H1 (cell line): ENCODE measurements around the gene SPAG17. TPM values are rescaled to one million over a fixed set of nuclear protein-coding genes. Genes with fewer than 3 reads are reported as not detected.

ENCODE experiments used
- CTCF ChIA-PET: fragments of 300-600 bp; sonication (Branson Sonifier 250); formaldehyde crosslinking; loops from one replicate; lab custom pipeline; 2021; ENCODE audit not compliant: partially characterized antibody; lab: Charles Lee
- POLR2A ChIA-PET: fragments of 300-600 bp; sonication (Branson Sonifier 250); formaldehyde crosslinking; loops from one replicate; lab custom pipeline; 2021; ENCODE audit warnings: inconsistent platforms; ENCODE audit not compliant: partially characterized antibody; lab: Charles Lee
- DNase-seq, 2 experiments: peaks; one replicate each; pipeline versions ENCODE4 v3.0.0 to v3.0.0-alpha.2; 2010 to 2022; ENCODE audit warnings: low spot score in 2 of 2, low read depth in 1 of 2, mixed read lengths in 1 of 2
- FAIRE-seq: peaks from 2 replicates; lab custom pipeline; 2011; peaks lifted over from hg19 to GRCh38; lab: Jason Lieb, UNC
- H2AFZ ChIP-seq: 2 replicates; pipeline ENCODE4 v1.8.1; 2012; ENCODE audit warnings: low read length, inconsistent platforms
- H2AK5ac ChIP-seq: 2 replicates; pipeline ENCODE4 v1.6.1; 2013; ENCODE audit warnings: low read depth, low read length
- H2BK120ac ChIP-seq: replicated peaks from 2 replicates; pipeline ENCODE3; 2013; ENCODE audit warnings: low read depth, low read length, inconsistent platforms
- H2BK12ac ChIP-seq: 2 replicates; pipeline ENCODE4 v1.6.1; 2013; ENCODE audit warnings: low read depth, low read length
- H2BK15ac ChIP-seq: 2 replicates; pipeline ENCODE4 v1.6.1; 2013; ENCODE audit warnings: low read length
- H2BK20ac ChIP-seq: 2 replicates; pipeline ENCODE4 v1.6.1; 2013; ENCODE audit warnings: low read length
- H2BK5ac ChIP-seq: 2 replicates; pipeline ENCODE4 v1.6.1; 2013; ENCODE audit warnings: low read depth, low read length
- H3K14ac ChIP-seq: 2 replicates; pipeline ENCODE4 v1.6.1; 2013; ENCODE audit warnings: inconsistent platforms; ENCODE audit not compliant: insufficient read length
- H3K18ac ChIP-seq: 2 replicates; pipeline ENCODE4 v1.6.1; 2013; ENCODE audit warnings: low read length; ENCODE audit errors: extremely low read depth
- H3K23ac ChIP-seq: 2 replicates; pipeline ENCODE4 v1.6.1; 2013; ENCODE audit warnings: inconsistent platforms; ENCODE audit not compliant: insufficient read length
- H3K23me2 ChIP-seq: 2 replicates; pipeline ENCODE4 v1.6.1; 2013; ENCODE audit warnings: low read depth, low read length
- H3K27ac ChIP-seq: 2 replicates; pipeline ENCODE4 v1.6.1; 2011; ENCODE audit warnings: low read depth, low read length, inconsistent platforms
- H3K27me3 ChIP-seq, 4 experiments: replicated peaks in 1 of 4; 1 replicate in 1 of 4; 2 replicates in 3 of 4; pipeline versions ENCODE4 v1.6.1 to v1.8.1; 2011 to 2013; ENCODE audit warnings: low read length in 3 of 4, mild to moderate bottlenecking in 3 of 4, inconsistent platforms in 2 of 4, mixed read lengths in 2 of 4, moderate library complexity in 1 of 4; ENCODE audit not compliant: control insufficient read depth in 3 of 4, insufficient read depth in 3 of 4; ENCODE audit errors: extremely low read depth in 1 of 4
- H3K36me3 ChIP-seq, 4 experiments: 2 replicates each; pipeline versions ENCODE4 v1.6.1 to v1.8.1; 2011 to 2013; ENCODE audit warnings: mild to moderate bottlenecking in 4 of 4, low read length in 3 of 4, moderate library complexity in 2 of 4, control low read depth in 1 of 4, inconsistent platforms in 1 of 4; ENCODE audit not compliant: insufficient read depth in 4 of 4, control insufficient read depth in 2 of 4
- H3K4ac ChIP-seq: replicated peaks from 2 replicates; pipeline ENCODE3; 2013; ENCODE audit warnings: low read length, low read depth, mixed read lengths, inconsistent platforms; ENCODE audit not compliant: insufficient read length
- H3K4me1 ChIP-seq, 4 experiments: replicated peaks in 1 of 4; 1 replicate in 1 of 4; 2 replicates in 3 of 4; pipeline versions ENCODE4 v1.6.1 to v1.8.1; 2011 to 2013; ENCODE audit warnings: low read length in 3 of 4, inconsistent platforms in 2 of 4, mixed read lengths in 1 of 4; ENCODE audit not compliant: insufficient read depth in 4 of 4, control insufficient read depth in 3 of 4
- H3K4me2 ChIP-seq, 2 experiments: 2 replicates each; pipeline versions ENCODE4 v1.6.1 to v1.8.1; 2011 to 2013; ENCODE audit warnings: low read depth in 2 of 2, low read length in 2 of 2, control low read depth in 1 of 2, inconsistent platforms in 1 of 2, mild to moderate bottlenecking in 1 of 2; ENCODE audit not compliant: insufficient read depth in 1 of 2
- H3K4me3 ChIP-seq, 4 experiments: fragments of 200-600, 300-600 bp in 1 of 4; sonication (generic), shearing (Covaris generic), sonication (Bioruptor Twin) in 1 of 4; 2 replicates each; pipeline versions ENCODE4 v1.5.1 to v1.8.1; 2011 to 2016; ENCODE audit warnings: low read length in 4 of 4, low read depth in 3 of 4, control low read depth in 2 of 4, inconsistent platforms in 2 of 4, mild to moderate bottlenecking in 2 of 4, mixed read lengths in 1 of 4, moderate library complexity in 1 of 4; ENCODE audit not compliant: insufficient read depth in 2 of 4; ENCODE audit errors: extremely low read depth in 1 of 4
- H3K56ac ChIP-seq: replicated peaks from 2 replicates; pipeline ENCODE3; 2013; ENCODE audit warnings: low read depth, mild to moderate bottlenecking, mixed read lengths, low read length, inconsistent platforms; ENCODE audit not compliant: insufficient read length
- H3K79me1 ChIP-seq: 2 replicates; pipeline ENCODE4 v1.6.1; 2013; ENCODE audit warnings: low read depth, low read length, control low read depth
- H3K79me2 ChIP-seq, 2 experiments: 2 replicates each; pipeline versions ENCODE4 v1.6.1 to v1.8.1; 2012 to 2013; ENCODE audit warnings: low read length in 2 of 2, mild to moderate bottlenecking in 2 of 2, inconsistent platforms in 1 of 2; ENCODE audit not compliant: insufficient read depth in 2 of 2, control insufficient read depth in 1 of 2
- H3K9ac ChIP-seq, 4 experiments: replicated peaks in 1 of 4; 1 replicate in 1 of 4; 2 replicates in 3 of 4; pipeline versions ENCODE4 v1.6.1 to v1.8.1; 2011 to 2013; ENCODE audit warnings: low read depth in 3 of 4, low read length in 3 of 4, control low read depth in 2 of 4, mild to moderate bottlenecking in 2 of 4, moderate library complexity in 2 of 4, inconsistent platforms in 1 of 4; ENCODE audit errors: extremely low read depth in 1 of 4
- H3K9me3 ChIP-seq, 2 experiments: 2 replicates each; pipeline versions ENCODE4 v1.6.1 to v1.8.1; 2012 to 2013; ENCODE audit warnings: mild to moderate bottlenecking in 2 of 2, moderate library complexity in 2 of 2, control low read depth in 1 of 2, inconsistent platforms in 1 of 2, low read depth in 1 of 2, low read length in 1 of 2, mixed read lengths in 1 of 2; ENCODE audit not compliant: insufficient read depth in 2 of 2
- H4K20me1 ChIP-seq, 2 experiments: replicated peaks in 1 of 2; 2 replicates each; pipeline versions ENCODE3 to v1.8.1; 2011 to 2013; ENCODE audit warnings: inconsistent platforms in 2 of 2, low read length in 2 of 2, mild to moderate bottlenecking in 1 of 2; ENCODE audit not compliant: insufficient read depth in 2 of 2, control insufficient read depth in 1 of 2
- H4K5ac ChIP-seq: 2 replicates; pipeline ENCODE4 v1.6.1; 2013; ENCODE audit warnings: low read length, low read depth, mixed read lengths, inconsistent platforms; ENCODE audit not compliant: insufficient read length
- H4K8ac ChIP-seq: 2 replicates; pipeline ENCODE4 v1.8.0; 2013; ENCODE audit warnings: mild to moderate bottlenecking, moderate library complexity, low read length, inconsistent platforms; ENCODE audit not compliant: insufficient read depth; ENCODE audit errors: extremely low read depth
- H4K91ac ChIP-seq: replicated peaks from 2 replicates; pipeline ENCODE3; 2013; ENCODE audit warnings: low read length, mixed read lengths, inconsistent platforms; ENCODE audit not compliant: insufficient read length
- CREB1 ChIP-seq: IDR thresholded peaks from 2 replicates; pipeline ENCODE4 v1.6.1; 2012; ENCODE audit warnings: inconsistent platforms
- NRF1 ChIP-seq: IDR thresholded peaks from 2 replicates; pipeline ENCODE4 v1.6.1; 2011; ENCODE audit warnings: mild to moderate bottlenecking, low read depth, low read length, improper control_type of control experiment
- RAD21 ChIP-seq, 2 experiments: IDR thresholded peaks in 1 of 2; conservative IDR thresholded peaks in 1 of 2; 2 replicates each; pipeline ENCODE4 v1.6.1; 2011; ENCODE audit warnings: low read depth in 2 of 2, low read length in 2 of 2, improper control_type of control experiment in 1 of 2, inconsistent platforms in 1 of 2, mild to moderate bottlenecking in 1 of 2, moderate library complexity in 1 of 2
- polyA plus RNA-seq, 7 experiments: library from polyadenylated mRNA; depleted of rRNA in 3 of 7; stranded (reverse) in 5 of 7; unstranded in 2 of 7; fragments of >200 nt in 5 of 7; fragments of 200-250 nt in 2 of 7; gene quantifications; 1 replicate in 5 of 7; 2 replicates in 1 of 7; 4 replicates in 1 of 7; pipeline versions ENCODE4 v1.2.1 to v1.2.3, GENCODE V29; 2011 to 2013; ENCODE audit warnings: missing spikeins in 2 of 7, mixed read lengths in 2 of 7
- total RNA-seq: library from RNA; stranded (reverse); fragmentation: NEBNext Ultra II Directional; extraction: Animal tissue kit (Norgen Biotek cat#: 25700); gene quantifications from 2 replicates; pipeline ENCODE4 v1.2.1, GENCODE V29; 2021

The SPAG17 gene
- total and polyA plus RNA-seq, 2 of the 8 experiments (the other 6 are each of a cell fraction or from before 2014, with no cell fraction given) = 0.56 to 0.62 TPM

- no peak overlapping the region for H3K4ac ChIP-seq
- H4K20me1 ChIP-seq = no peaks in the 10 kb centered on the region
- H3K79me1 ChIP-seq = no peaks in the 10 kb centered on the region
- H3K4me3 ChIP-seq = no peak overlapping the region
- H4K5ac ChIP-seq = no peak overlapping the region
- no peak overlapping the region for H3K4me2 ChIP-seq
- H3K9ac ChIP-seq = no peak overlapping the region
- no peak overlapping the region for H2BK15ac ChIP-seq
- no peaks in the 10 kb centered on the region for H3K36me3 ChIP-seq
- H2BK12ac ChIP-seq = no peak overlapping the region
- no peaks in the 10 kb centered on the region for H3K79me2 ChIP-seq
- H3K27me3 ChIP-seq = no peaks in the 10 kb centered on the region
- no peaks in the 10 kb centered on the region for H3K9me3 ChIP-seq
- no peak overlapping the region for H2BK5ac ChIP-seq
- no peak overlapping the region for H3K27ac ChIP-seq
- no peak overlapping the region for H2BK20ac ChIP-seq
- no peak overlapping the region for H3K23ac ChIP-seq
- H3K4me1 ChIP-seq = no peaks in the 10 kb centered on the region
- ChIA-PET POLR2A (no interaction called here), CTCF (interaction anchor here (2.4 kb wide), 1 partner anchor 16 kb away, joined by 8 read pairs; no protein-coding TSS in a partner anchor)
- H3K14ac ChIP-seq = no peak overlapping the region
- H2AFZ ChIP-seq = no peak overlapping the region
- H2BK120ac ChIP-seq = no peak overlapping the region
- no peak overlapping the region for H4K91ac ChIP-seq
- H3K23me2 ChIP-seq = peaks cover 4% of the 10 kb centered on the region; the same call in 1 of the 2 replicates
- H3K56ac ChIP-seq = no peak overlapping the region
- FAIRE-seq = no peak
- H4K8ac ChIP-seq = no peak overlapping the region
- DNase-seq = no peak
- no peak overlapping the region for H2AK5ac ChIP-seq
- no peak overlapping the region for H3K18ac ChIP-seq
- TF ChIP-seq RAD21 (IDR thresholded peaks at IDR 0.05 in 1 of 2, conservative IDR thresholded peaks at IDR 0.05 in 1 of 2; ENCODE audit: low read depth in 2 of 2, low read length in 2 of 2) = no peak
- TF ChIP-seq CREB1 = no peak
- no peak for TF ChIP-seq NRF1
Observed at GRCh38 chr1:118093017-118093416, 92.0 kb downstream of the SPAG17 start.
